Colonic mucosa (tissue), 4 donors: ENCODE data around the gene GPR85. TPM values are rescaled to one million over a fixed set of nuclear protein-coding genes. Genes with fewer than 3 reads are reported as not detected.
"Not testable (repeated sequence)": the region's sequence is repeated elsewhere in the genome, so short reads cannot be mapped to it uniquely, and the experiment has no call there.

Experiments used
- DNase-seq: peaks from one replicate; pipeline ENCODE4 v3.0.0-alpha.2; 2020
- H3K27ac ChIP-seq: fragments of 200-600 bp; one replicate; pipeline ENCODE4 v1.8.0; 2021
- H3K27me3 ChIP-seq: fragments of 200-600 bp; one replicate; pipeline ENCODE4 v1.8.0; 2021
- H3K36me3 ChIP-seq: fragments of 200-600 bp; one replicate; pipeline ENCODE4 v1.8.0; 2021
- H3K4me1 ChIP-seq: fragments of 200-600 bp; one replicate; pipeline ENCODE4 v1.8.0; 2021; ENCODE audit warnings: mild to moderate bottlenecking
- H3K4me3 ChIP-seq: fragments of 200-600 bp; one replicate; pipeline ENCODE4 v1.8.0; 2021
- H3K9ac ChIP-seq, 2 donors: one replicate each; pipeline ENCODE4 v1.7.0; 2013; ENCODE audit warnings: control low read depth in 2 of 2, low read depth in 2 of 2, low read length in 2 of 2
- H3K9me3 ChIP-seq: fragments of 200-600 bp; one replicate; pipeline ENCODE4 v1.8.0; 2021
- CTCF ChIP-seq: fragments of 200-600 bp; IDR thresholded peaks from one replicate; pipeline ENCODE4 v1.8.0; 2022; ENCODE audit warnings: antibody characterized with exemption, mild to moderate bottlenecking
- intact Hi-C: fragments of 100-400 bp; cut with DNase I; formaldehyde crosslinking; loops from one replicate; pipeline ENCODE4 v1.14.1; 2022
- total RNA-seq, 2 donors: library from RNA; stranded (reverse); fragmentation: NEBNext Ultra II Directional in 1 of 2; extraction: Animal tissue kit (Norgen Biotek cat#: 25700) in 1 of 2; gene quantifications; one replicate each; pipeline ENCODE4 v1.2.1, GENCODE V29; 2021
- donor health status: healthy.
- donor health status: DM: no; HTN: no; CAD: no.
- donor health status: DM: no; HTN: no; CAD: no.

The GPR85 gene
- total RNA-seq, 2 donors from 2014 or later = 0.15 to 0.35 TPM

GRCh38 chr7:113122744-113123143 is 36.1 kb upstream of the GPR85 start:
- intact Hi-C loops = no loop called here
- Histone ChIP-seq H3K36me3 (no peaks in the 10 kb centered on the region), H3K27ac (no peak overlapping the region), H3K9ac (no peak overlapping the region), H3K27me3 (no peaks in the 10 kb centered on the region), H3K4me1 (no peaks in the 10 kb centered on the region), H3K4me3 (no peak overlapping the region), H3K9me3 (no peaks in the 10 kb centered on the region)
- no peak for TF ChIP-seq CTCF
- no peak for DNase-seq

GRCh38 chr7:113120647-113121046 is 34.0 kb upstream of the GPR85 start:
- Histone ChIP-seq H3K27me3 (no peaks in the 10 kb centered on the region), H3K4me3 (no peak overlapping the region), H3K4me1 (no peaks in the 10 kb centered on the region), H3K36me3 (no peaks in the 10 kb centered on the region), H3K9ac (no peak overlapping the region), H3K27ac (no peak overlapping the region), H3K9me3 (no peaks in the 10 kb centered on the region)
- DNase-seq = no peak
- intact Hi-C loops = no loop called here
- TF ChIP-seq CTCF = no peak

- TF ChIP-seq CTCF = no peak
- intact Hi-C loops = no loop called here
- no peaks in the 10 kb centered on the region for H3K36me3 ChIP-seq
- H3K9ac ChIP-seq = no peak overlapping the region
- no peak overlapping the region for H3K27ac ChIP-seq
- H3K9me3 ChIP-seq = no peaks in the 10 kb centered on the region
- no peak overlapping the region for H3K4me3 ChIP-seq
- no peaks in the 10 kb centered on the region for H3K27me3 ChIP-seq
- H3K4me1 ChIP-seq = no peaks in the 10 kb centered on the region
- no peak for DNase-seq
Measured at GRCh38 chr7:113119429-113119828, 32.8 kb upstream of the GPR85 start.

- Histone ChIP-seq H3K9ac (peak within 1 kb of the TSS in 1 of 2 donors; percentile 3), H3K4me1 (no peaks in the 10 kb centered on the region), H3K27ac (peak within 1 kb of the TSS; percentile 15), H3K27me3 (no peaks in the 10 kb centered on the region), H3K36me3 (no peaks in the 10 kb centered on the region), H3K9me3 (no peaks in the 10 kb centered on the region), H3K4me3 (peak within 1 kb of the TSS; percentile 58)
- TF ChIP-seq CTCF = no peak
- intact Hi-C loops = no loop called here
- peak; percentile 93 for DNase-seq
Measured at GRCh38 chr7:113118074-113118959, 31.7 kb upstream of the GPR85 start, which contains the start of gene SMIM30. Gene SMIM30, minus strand, starts transcription at chr7:113118554. Its CDS starts 976 bp downstream, at chr7:113117578.

GRCh38 chr7:113117374-113117774 is 30.7 kb upstream of the GPR85 start:
- H3K9me3 ChIP-seq, H3K4me3 ChIP-seq, H3K27ac ChIP-seq, H3K27me3 ChIP-seq, intact Hi-C loops, H3K9ac ChIP-seq, H3K4me1 ChIP-seq, H3K36me3 ChIP-seq, DNase-seq: not testable (repeated sequence)

GRCh38 chr7:113113912-113114311 is 27.3 kb upstream of the GPR85 start:
- TF ChIP-seq CTCF = no peak
- intact Hi-C loops = no loop called here
- no peak overlapping the region for H3K9ac ChIP-seq
- no peaks in the 10 kb centered on the region for H3K4me1 ChIP-seq
- no peaks in the 10 kb centered on the region for H3K27me3 ChIP-seq
- no peak overlapping the region for H3K27ac ChIP-seq
- H3K4me3 ChIP-seq = no peak overlapping the region
- H3K36me3 ChIP-seq = no peaks in the 10 kb centered on the region
- no peaks in the 10 kb centered on the region for H3K9me3 ChIP-seq
- no peak for DNase-seq
